NCI-H1694 treated with DMSO at 0.1 percent for 48 hours (cell line): ENCODE measurements around the gene CLSTN1.
"Not testable (repeated sequence)": the region's sequence is repeated elsewhere in the genome, so short reads cannot be mapped to it uniquely, and the experiment has no call there.

ENCODE experiments used
- DNase-seq: peaks from one replicate; lab custom pipeline; 2025; lab: John Stamatoyannopoulos, UW

CLSTN1 gene

DNA sequence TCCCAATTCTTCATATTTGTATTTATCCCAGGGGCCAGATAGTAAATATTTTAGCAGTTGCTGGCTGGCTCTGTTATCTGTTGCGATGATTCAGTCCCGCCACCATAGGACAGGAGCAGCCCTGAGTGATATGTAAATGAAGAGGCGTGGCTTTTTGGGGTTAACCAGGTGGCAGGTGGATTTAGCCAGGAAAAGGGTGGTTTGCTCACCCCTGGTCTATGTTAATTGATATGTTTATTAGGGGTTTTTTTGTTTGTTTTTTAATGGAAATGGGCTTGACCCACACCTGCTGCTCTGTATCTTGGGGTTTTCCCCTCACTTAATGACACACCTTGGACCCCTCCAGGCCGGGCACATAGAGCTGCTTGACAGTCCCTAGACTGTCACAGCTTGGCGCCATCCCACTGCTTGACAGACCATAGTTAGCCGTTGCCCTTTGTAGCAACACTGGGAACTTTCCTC is 109.5 kb downstream of the CLSTN1 start:
- no peak for DNase-seq

- not testable (repeated sequence) for DNase-seq
These were observed 111.0 kb downstream of the CLSTN1 start for GRCh38 chr1:9712767-9713166.

DNA sequence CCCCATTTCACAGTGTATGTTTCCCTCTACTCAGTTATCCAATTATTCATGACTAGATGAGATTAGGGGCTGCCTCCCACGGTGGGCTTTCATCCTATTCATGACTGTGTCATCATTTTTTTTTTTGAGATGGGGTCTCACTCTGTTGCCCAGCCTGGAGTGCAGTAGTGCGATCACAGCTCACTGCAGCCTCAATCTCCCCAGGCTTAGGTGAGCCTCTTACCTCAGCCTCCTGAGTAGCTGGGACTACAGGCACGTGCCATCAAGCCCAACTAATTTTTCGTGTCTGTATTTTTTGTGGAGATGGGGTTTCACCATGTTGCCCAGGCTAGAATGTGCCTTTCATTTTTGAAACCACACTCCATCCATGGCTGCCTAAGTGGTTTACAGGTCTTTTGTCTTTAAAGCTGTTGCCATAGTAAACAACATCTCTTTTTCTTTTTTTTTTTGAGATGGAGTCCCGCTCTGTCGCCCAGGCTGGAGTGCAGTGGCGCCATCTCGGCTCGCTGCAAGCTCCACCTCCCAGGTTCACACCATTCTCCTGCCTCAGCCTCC is 112.2 kb downstream of the CLSTN1 start:
- DNase-seq = no peak

DNA sequence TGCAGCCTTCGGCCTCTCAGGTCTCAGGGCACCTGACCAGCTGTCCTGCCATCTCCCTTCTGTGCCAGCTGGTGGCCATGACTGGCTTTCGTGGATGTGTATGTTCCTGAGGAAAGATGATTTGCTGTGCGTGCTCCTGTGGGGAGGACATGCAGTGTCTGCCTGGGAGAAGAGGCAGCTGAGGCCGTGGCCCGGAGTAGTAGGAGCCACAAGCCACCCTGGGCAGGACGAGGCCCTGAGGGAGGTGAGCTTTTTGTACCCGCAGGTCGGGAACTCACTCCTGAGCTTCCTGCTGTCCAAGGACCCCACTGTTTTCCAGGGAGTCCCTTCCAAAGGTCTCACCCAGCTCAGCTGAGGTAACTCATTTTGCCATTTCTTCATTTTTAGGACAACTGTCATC is 113.7 kb downstream of the CLSTN1 start:
- no peak for DNase-seq

- DNase-seq = no peak
These were observed 117.6 kb downstream of the CLSTN1 start for GRCh38 chr1:9706178-9706577.

DNA sequence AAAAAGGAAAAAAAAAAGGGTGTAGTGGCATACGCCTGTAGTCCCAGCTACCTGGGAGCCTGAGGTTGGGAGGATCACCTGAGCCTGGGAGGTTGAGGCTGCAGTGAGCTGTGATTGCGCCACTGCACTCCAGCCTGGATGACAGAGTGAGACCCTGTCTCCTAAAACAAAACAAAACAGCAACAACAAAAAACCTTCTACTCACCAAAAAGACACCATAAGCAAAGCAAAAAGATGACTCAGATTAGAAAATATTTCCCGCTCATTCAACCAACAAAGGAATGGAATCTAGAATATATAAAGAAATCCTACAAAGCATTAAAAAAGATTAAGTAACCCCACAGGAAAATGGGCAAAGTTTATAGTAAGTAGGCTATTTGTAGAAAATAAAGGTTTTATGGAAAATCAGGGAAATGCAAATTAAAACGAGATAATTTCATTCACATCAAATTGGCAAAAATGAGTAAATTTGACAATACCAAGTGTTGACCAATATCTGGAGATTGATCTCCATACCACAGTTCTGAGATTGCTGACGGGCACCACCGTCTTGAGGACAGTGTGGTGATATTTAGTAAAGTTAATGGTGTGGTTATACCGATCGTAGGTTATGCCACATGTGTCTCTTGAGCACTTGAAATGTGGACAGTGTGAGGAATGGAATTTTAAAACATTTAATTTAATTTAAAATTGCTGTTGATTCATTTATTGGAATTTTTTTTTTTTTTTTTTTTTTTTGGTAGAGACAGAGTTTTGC is 118.2 kb downstream of the CLSTN1 start:
- DNase-seq = no peak

DNA sequence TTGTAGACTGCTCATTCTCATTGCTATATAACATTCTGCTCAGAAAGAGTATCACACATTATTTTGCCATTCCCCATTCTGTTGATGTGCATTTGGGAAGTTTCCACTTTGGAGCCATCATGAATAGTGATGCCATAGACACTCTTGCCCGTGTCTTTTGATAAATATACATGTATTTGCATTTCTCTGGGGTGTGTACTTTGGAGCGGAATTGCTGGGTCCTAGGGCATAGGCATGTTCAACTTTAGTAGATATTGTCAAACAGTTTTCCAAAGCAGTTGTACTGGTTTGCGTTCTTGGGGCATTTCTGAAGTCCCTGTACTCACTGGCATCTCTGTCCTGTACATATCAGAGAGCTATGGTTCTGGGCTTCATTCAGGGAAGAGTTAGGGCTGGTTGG is 120.1 kb downstream of the CLSTN1 start:
- DNase-seq = no peak

- DNase-seq = no peak
These were observed 120.6 kb downstream of the CLSTN1 start for GRCh38 chr1:9703165-9703509.

DNA sequence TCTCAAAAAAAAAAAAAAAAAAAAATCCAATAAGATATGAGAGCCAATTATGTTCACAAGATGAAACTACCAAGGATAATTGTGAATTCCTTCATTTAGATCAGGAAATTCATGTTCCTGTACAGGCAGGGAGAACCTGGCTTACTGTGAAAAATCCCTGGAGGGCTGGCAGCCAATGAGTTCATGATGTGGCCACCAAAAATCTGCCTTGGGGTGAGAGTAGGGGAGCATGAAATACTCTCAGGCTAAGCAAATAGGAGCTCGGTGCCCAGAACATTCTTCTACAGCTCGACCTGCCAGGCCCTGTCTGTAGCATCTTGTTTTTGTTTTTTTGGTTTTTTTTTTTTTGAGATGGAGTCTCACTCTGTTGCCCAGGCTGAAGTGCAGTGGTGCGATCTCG is 122.1 kb downstream of the CLSTN1 start:
- DNase-seq = no peak

- DNase-seq = no peak
These were observed 123.4 kb downstream of the CLSTN1 start for GRCh38 chr1:9700340-9700739.

GRCh38 chr1:9699361-9699760 is 124.4 kb downstream of the CLSTN1 start:
- DNase-seq = no peak

DNA sequence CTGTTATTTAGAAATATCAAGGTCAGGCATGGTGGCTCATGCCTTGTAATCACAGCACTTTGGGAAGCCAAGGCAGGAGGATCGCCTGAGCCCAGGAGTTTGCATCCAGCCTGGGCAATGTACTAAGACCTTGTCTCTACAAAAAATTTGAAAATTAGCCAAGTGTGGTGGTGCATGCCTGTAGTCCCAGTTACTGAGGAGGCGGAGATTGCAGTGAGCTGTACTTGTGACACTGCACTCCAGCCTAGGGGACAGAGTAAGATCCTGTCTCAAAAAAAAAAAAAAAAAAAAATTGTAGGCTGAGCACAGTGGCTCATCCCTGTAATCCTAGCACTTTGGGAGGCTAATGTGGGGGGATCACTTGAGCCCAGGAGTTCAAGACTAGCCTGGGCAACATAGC is 127.0 kb downstream of the CLSTN1 start:
- DNase-seq = no peak

GRCh38 chr1:9691691-9692090 is 132.1 kb downstream of the CLSTN1 start:
- no peak for DNase-seq

GRCh38 chr1:9691108-9691445 is 132.7 kb downstream of the CLSTN1 start:
- no peak for DNase-seq

DNA sequence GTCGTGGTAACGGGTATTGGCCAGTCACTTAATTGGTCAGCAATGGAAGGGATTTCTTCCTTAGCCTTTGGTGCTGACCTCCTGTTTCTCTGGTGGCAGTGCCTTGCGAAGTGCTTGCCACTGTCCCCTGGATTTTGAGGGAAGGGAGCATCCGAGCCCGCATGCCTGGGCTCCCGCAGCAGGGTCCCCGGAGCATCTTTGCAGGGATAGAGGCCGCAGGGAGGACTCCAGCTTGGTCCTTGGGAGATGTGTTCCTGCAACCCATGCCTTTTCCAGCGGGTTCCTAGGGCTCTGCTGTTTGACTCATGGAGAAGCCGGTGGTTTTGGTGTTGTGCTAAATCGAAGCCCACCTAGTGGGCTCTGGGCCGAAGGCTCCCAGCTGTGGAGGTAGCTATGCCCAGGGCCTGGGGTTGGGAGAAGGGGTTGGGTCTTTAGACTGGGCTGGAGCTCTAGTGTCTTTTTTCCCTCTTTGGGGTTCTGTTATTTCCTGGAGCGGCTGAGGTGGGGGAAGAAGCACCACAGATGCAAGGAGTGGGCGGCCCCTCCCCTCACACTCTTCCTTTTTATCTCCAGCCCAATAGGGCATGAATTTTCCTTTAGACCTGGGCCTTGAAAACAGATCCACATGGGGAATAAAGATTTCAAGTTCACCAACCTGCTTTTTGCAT is 133.2 kb downstream of the CLSTN1 start:
- no peak for DNase-seq

DNA sequence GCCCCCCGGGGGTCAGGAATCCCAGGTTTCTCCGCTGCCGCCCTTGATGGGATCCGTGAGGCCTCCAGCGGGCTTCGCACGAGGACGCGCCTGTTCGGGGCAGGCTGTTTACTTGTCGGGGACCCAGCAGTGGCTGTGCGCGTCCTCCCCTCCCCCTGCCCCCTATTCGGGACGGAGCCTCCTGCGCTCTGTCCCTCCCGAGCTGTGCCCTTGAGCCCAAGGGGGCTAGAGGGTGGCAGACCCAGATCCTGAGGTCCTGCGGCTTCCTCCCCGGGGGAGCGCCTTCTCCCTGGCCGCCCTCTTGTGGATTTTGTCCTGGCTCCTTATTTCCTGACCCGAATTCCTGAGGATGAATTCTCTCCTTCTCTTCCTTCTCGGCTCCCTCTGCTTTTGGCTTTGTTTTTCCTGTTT is 133.8 kb downstream of the CLSTN1 start:
- DNase-seq = no peak

DNA sequence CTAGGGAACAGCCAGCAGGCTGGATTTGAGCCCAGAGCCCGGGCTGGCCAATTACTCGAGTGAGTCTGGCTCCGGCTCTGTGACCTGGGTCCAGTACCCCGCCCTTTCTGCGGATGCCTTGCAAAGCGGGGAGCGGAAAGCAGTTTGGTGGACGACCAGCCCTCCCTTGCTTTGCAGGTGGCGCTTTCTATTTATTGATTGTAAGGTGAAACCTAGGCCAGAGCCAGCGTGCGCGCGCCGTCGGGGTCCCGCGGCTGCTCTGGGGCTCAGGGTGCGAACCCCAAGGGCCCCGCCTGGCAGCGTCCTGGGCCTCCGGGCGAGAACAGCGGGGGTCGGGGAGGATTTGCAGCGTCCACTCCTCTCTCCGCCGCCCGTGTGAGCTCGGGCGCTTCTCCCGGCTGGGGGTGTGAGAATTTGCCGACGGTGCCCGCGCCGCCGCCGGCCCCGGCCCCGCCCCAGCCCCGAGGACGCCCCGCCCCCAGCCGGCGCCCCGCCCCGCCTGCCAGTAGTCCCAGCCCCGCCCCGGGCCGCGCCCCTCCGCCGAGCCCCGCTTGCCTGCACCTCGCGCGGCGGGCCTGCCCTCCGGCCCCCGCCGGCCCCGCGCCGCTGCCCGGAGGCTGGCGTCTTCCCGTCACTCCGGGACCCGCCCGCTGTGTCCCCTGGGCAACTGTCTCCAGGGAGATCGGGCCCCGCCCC is 134.6 kb downstream of the CLSTN1 start:
- DNase-seq = no peak

- no peak for DNase-seq
These were observed 135.2 kb downstream of the CLSTN1 start for GRCh38 chr1:9688599-9688998.

DNA sequence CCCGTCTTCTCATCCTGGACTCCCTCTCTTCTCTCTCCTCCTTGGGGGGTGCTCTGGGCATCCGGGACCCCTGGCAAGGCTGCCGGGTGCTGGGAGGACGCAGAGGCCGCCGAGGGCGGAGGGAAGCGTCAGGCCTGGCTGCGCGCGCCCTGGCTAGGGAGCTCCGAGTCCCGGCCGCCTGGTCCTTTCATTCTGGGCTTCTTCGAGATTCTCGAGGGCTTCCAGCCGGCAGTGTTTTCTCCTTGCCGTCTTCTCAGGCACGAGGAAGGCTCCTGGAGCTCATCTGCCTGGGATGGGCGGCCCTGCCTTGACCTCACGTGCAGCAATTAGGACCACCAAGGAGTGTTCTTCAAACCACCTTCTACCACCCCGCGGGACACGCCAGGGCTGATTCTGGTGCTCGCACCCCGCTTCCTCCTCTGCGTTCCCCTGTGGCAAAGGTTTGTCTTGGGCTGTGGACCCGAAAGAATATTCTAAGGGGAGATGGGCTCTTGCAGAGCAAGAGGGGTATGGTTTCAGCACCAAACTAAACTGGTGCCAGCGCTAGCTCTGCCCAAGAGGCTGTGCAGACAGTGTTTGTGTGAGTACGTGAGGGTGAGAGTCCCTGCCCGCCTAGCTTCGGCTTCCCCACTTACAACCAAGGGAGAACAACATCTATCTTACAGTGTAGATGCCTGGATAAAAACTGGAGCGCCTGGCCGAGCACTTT is 135.7 kb downstream of the CLSTN1 start:
- no peak for DNase-seq

DNA sequence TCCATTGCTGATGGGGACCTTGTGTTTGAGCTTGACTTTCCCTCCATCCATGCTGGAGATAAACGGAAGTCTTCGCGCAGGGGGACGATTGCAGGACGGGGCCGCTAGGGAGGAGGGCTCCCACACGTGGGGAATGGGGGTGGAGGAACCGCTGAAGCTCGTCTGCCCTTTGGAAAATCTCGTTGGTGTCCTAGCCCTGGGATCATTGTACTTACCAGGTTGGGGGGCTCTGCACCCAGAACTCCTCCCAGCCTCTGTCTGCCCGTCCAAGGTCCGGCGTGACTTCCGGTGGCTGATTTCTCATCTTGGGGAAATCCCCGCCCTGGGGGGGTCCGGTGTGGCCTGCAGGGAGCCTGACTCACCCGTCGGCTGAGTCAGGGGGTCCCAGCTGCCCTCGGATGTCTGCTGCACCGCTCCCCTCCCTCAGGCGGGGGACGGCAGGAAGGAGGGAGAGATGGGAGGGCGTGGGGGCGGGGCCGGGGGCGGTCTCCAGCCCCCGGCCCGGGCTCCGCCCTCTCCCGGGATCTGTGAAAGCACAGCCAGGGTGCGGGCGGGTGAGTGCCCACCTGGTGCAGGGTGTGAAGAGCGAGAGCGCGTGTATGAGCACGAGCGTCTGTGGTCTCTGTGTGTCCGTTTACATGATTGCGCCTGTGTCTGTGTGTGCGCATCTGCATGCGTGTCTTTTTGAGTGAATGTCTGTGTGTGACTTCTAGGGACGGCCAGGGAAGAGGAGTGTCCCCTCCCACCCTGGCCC is 136.5 kb downstream of the CLSTN1 start:
- DNase-seq = peak; percentile 5

- DNase-seq = no peak
These were observed 139.0 kb downstream of the CLSTN1 start for GRCh38 chr1:9684801-9685200.

DNA sequence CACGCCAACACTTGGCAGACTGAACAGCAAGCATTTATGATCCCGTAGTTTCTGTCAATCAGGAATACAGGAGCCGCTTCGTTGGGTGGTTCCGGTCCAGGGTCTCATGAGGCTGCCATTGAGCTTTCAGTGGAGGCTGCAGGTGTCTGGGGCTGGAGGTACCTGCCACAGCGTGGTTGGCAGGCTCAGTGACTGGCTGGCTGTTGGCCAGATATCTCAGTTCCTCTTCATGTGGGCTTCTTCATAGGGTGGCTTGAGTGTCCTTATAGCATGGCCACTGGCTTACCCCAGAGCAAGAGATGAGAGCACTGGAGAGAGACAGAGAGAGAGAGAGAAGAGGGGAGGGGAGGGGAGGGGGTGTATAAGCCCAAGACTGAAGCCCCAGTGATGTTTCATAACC is 142.9 kb downstream of the CLSTN1 start:
- DNase-seq = no peak
